Fibroblast of pulmonary artery (primary cell): ENCODE data around the gene OR52E1.

ENCODE experiments used
- DNase-seq: peaks from one replicate; pipeline ENCODE4 v3.0.0-alpha.2; 2010; ENCODE audit warnings: low read depth
- H3K4me3 ChIP-seq: replicated peaks from 2 replicates; pipeline ENCODE4 v1.5.1; 2011; ENCODE audit warnings: low read depth, mild to moderate bottlenecking, control low read depth, low read length, moderate library complexity
- TF ChIP-seq, protein P1 (sequence below): IDR thresholded peaks from 2 replicates; pipeline ENCODE4 v1.5.1; 2011; ENCODE audit warnings: mild to moderate bottlenecking, control low read depth, low read length, inconsistent platforms; ENCODE audit errors: missing control alignments

Gene OR52E1

GRCh38 chr11:5069272-5069671 is at the start of gene OR52E1:
TSS of gene OR52E1 (plus strand) at chr11:5069572.
- no peak within 1 kb of the TSS for H3K4me3 ChIP-seq
- TF ChIP-seq, protein P1, sequence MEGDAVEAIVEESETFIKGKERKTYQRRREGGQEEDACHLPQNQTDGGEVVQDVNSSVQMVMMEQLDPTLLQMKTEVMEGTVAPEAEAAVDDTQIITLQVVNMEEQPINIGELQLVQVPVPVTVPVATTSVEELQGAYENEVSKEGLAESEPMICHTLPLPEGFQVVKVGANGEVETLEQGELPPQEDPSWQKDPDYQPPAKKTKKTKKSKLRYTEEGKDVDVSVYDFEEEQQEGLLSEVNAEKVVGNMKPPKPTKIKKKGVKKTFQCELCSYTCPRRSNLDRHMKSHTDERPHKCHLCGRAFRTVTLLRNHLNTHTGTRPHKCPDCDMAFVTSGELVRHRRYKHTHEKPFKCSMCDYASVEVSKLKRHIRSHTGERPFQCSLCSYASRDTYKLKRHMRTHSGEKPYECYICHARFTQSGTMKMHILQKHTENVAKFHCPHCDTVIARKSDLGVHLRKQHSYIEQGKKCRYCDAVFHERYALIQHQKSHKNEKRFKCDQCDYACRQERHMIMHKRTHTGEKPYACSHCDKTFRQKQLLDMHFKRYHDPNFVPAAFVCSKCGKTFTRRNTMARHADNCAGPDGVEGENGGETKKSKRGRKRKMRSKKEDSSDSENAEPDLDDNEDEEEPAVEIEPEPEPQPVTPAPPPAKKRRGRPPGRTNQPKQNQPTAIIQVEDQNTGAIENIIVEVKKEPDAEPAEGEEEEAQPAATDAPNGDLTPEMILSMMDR: no peak
- no peak for DNase-seq

DNA sequence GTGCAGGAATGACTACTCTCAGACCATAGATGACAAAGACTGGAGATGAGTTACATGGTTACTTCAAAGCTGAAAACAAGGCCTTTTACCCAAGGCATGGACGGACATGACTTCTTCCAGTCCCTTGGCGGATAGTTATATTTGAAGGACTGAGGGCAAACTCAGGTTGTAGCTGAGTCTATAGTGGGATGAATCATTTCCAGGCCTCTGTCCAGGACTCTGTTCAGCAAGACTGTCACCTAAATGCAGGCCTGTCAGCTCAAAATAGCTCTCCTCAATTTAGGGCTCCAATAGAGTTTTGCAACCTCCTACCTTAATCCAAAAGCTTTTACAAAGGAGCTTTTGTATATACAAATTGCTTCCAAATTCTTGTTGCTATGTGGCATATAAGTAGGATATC is 47.4 kb upstream of the OR52E1 start:
- no peak for DNase-seq
- TF ChIP-seq, protein P1: no peak
- H3K4me3 ChIP-seq: no peak overlapping the region

DNA sequence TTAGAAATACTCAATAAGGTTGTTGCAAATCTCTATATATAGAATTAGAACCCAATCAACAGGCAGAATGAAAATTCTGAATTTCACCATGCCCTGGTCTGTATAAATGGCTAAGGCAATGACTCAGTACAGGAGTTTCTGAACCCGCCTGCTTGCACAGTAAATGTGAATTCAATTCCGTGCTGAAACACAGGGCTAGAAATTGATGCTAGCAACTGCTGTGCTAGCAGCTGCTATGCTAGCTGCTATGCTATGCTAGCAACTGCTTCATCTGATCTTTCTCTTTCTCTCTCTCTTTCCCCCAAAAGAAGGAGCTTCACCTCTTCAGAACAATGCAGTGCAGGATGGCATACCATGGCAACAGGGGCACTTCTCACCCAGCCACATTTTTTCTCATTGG is 32.7 kb upstream of the OR52E1 start:
- H3K4me3 ChIP-seq: no peak overlapping the region
- no peak for DNase-seq
- TF ChIP-seq, protein P1: no peak

GRCh38 chr11:5037926-5038325 is 31.4 kb upstream of the OR52E1 start:
- TF ChIP-seq, protein P1: no peak
- H3K4me3 ChIP-seq: no peak overlapping the region
- no peak for DNase-seq

DNA sequence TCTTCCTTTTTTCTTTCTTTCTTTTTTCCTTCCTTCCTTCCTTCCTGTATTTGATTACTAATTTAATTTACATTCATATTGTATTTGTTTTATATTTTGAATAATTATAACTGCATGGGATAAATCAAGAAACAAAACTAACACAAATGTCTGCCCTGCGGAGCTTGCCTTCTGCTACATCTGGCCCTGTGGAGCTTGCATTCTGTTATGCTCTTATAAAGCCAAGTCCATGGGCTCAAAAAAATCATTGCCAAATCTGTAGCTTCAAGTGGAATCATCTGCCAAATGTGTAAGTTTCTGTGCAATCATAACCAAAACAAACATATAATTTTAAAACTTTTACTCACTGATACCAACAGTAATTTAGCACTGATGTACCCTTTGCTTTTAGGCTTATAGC is 31.0 kb upstream of the OR52E1 start:
- DNase-seq: no peak
- TF ChIP-seq, protein P1: no peak
- no peak overlapping the region for H3K4me3 ChIP-seq

DNA sequence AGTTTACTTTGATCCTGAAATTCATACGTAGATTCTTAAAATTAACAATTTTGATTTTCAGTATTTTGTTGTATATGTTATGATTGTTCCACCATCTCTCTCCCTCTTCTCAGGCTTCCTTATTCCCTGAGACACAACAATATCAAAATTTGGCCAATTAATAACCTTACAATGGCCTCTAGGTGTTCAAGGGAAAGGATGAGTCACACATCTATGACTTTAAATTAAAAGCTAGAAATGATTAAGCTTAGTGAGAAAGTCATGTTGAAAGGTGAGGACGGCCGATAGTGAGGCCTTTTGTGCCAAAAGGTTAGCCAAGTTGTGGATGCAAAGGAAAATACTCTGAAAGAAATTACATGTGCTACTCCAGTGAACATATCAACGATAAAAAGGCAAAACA is 28.5 kb upstream of the OR52E1 start:
- TF ChIP-seq, protein P1: no peak
- H3K4me3 ChIP-seq: no peak overlapping the region
- no peak for DNase-seq

- H3K4me3 ChIP-seq: no peak overlapping the region
- TF ChIP-seq, protein P1: no peak
- no peak for DNase-seq
Measured at GRCh38 chr11:5042091-5042490, 27.3 kb upstream of the OR52E1 start.
